Measurements from ENCODE around the gene TMEM176B.

Gene TMEM176B

GRCh38 chr7:150799741-150800580 is at the start of gene TMEM176B:
TMEM176B (minus strand) TSS chr7:150800364; CDS start chr7:150796569, 3,795 bp downstream.
- DNase-seq (ENCODE audit: low read depth): no peak
- H3K4me3 ChIP-seq (ENCODE audit: low read depth, low read length): no peak within 1 kb of the TSS
- TF ChIP-seq, protein P1, sequence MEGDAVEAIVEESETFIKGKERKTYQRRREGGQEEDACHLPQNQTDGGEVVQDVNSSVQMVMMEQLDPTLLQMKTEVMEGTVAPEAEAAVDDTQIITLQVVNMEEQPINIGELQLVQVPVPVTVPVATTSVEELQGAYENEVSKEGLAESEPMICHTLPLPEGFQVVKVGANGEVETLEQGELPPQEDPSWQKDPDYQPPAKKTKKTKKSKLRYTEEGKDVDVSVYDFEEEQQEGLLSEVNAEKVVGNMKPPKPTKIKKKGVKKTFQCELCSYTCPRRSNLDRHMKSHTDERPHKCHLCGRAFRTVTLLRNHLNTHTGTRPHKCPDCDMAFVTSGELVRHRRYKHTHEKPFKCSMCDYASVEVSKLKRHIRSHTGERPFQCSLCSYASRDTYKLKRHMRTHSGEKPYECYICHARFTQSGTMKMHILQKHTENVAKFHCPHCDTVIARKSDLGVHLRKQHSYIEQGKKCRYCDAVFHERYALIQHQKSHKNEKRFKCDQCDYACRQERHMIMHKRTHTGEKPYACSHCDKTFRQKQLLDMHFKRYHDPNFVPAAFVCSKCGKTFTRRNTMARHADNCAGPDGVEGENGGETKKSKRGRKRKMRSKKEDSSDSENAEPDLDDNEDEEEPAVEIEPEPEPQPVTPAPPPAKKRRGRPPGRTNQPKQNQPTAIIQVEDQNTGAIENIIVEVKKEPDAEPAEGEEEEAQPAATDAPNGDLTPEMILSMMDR (IDR thresholded peaks at IDR 0.05; ENCODE audit: control insufficient read depth, extremely low read depth, insufficient read depth): no peak

DNA sequence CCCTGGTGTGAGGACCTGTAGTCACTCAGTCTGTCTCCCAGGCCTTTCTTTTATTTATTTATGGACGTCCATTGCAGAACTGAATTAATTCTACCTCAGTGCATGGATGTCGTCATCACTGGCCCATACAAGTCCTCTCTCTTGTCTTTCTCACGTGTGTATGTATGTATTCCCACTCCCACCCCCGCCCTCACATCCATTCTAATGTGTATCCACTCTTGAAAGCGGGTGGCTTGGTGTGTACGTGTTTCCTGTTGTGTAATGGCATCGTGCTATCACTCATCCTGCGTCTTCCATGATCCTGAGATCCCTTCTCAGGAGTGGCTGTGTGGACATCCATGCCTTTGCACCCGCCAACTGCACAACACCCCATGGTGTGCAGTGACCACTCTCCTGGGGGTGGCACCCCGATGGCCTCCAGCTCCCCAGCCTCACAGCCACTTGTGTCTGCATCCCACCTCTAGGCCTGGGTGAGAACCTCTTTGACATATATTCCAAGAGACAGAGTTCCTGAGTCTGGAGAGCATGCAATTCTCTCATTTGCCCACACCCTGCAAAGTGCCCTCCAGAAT is 49.1 kb upstream of the TMEM176B start:
- TF ChIP-seq, protein P1 (IDR thresholded peaks at IDR 0.05; ENCODE audit: control insufficient read depth, extremely low read depth, insufficient read depth): no peak
- DNase-seq (ENCODE audit: low read depth): no peak
- H3K4me3 ChIP-seq (ENCODE audit: low read depth, low read length): no peak overlapping the region

DNA sequence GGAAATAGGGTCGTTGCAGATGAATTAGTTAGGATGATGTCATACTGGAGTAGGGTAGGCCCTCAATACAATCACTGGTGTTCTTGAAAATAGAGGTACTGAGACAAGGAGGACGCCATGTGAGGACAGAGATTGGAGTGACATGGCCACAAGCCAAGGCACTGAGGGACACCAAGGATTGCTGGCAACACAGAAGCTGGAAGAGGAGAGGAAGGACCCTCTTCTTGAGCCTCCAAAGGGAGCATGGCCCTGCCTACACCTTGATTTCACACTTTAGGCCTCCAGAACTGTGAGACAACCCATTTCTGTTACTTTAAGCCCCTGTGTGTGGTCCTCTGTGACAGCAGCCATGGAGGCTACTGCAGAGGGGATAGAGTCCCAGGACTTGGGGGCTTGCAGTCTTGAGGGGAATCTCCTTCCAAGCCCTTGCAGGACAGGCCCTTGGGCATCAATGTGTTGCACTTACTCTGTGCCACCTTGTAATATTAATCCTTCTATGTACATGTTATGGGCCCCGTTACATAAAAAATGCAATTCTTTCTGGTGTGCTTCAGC is 48.5 kb upstream of the TMEM176B start:
- no peak overlapping the region for H3K4me3 ChIP-seq (ENCODE audit: low read depth, low read length)
- DNase-seq (ENCODE audit: low read depth): no peak
- TF ChIP-seq, protein P1 (IDR thresholded peaks at IDR 0.05; ENCODE audit: control insufficient read depth, extremely low read depth, insufficient read depth): no peak

GRCh38 chr7:150848111-150848510 is 47.9 kb upstream of the TMEM176B start:
- DNase-seq (ENCODE audit: low read depth): no peak
- no peak overlapping the region for H3K4me3 ChIP-seq (ENCODE audit: low read depth, low read length)
- TF ChIP-seq, protein P1 (IDR thresholded peaks at IDR 0.05; ENCODE audit: control insufficient read depth, extremely low read depth, insufficient read depth): no peak

GRCh38 chr7:150847536-150847935 is 47.4 kb upstream of the TMEM176B start:
- no peak overlapping the region for H3K4me3 ChIP-seq (ENCODE audit: low read depth, low read length)
- TF ChIP-seq, protein P1 (IDR thresholded peaks at IDR 0.05; ENCODE audit: control insufficient read depth, extremely low read depth, insufficient read depth): no peak
- DNase-seq (ENCODE audit: low read depth): no peak

DNA sequence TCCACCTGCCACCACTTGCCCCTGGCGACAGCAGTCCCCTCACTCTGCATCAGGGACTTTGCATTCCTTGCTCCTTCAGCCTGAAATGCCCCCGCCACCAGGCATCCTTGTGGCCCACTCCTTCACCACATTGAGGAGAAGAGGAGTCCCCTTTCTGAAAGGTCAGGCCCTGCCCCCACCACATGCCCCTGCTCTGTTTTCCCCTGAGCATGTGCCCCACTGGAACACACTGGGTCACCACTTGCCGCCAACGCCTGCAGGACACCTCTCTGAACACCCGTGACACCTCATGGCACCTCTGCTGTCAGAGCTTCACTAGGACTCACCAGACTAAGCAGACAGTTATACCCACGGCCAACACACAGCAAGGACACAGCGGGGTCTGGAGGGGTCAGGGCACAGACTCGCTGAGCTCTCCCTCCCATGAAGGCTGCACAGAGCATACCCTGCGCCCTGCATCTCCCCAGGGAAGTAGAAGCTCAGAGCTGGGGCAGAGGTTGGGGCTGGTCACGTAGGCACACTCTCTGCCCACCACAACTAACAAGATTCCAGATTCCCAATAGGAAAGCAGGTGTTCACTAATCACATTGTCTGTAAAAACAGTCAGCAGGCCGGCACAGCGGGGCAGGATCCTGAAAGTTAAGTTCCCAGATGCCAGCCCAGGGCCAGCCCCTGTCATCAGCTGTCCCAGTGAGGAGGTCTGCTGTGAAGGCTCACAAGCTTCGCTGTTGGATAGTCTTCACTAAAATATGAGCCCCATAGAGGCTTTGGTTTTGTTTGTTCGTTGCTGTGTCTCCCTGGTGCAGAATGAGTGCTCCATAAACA is 46.3 kb upstream of the TMEM176B start:
- no peak for DNase-seq (ENCODE audit: low read depth)
- no peak overlapping the region for H3K4me3 ChIP-seq (ENCODE audit: low read depth, low read length)
- TF ChIP-seq, protein P1 (IDR thresholded peaks at IDR 0.05; ENCODE audit: control insufficient read depth, extremely low read depth, insufficient read depth): no peak
